Right lobe of liver (tissue), 6 donors: ENCODE data around the gene COX4I2. TPM values are rescaled to one million over a fixed set of nuclear protein-coding genes. Genes with fewer than 3 reads are reported as not detected.
"Not testable (repeated sequence)": the region's sequence is repeated elsewhere in the genome, so short reads cannot be mapped to it uniquely, and the experiment has no call there.

Experiments
- ATAC-seq, 4 donors: fragments of 200-7000 bp; cut with Tn5 transposase; one replicate each; pipeline ENCODE4 v1.9.1; 2020; ENCODE audit warnings: mild to moderate bottlenecking in 4 of 4, moderate library complexity in 4 of 4
- DNase-seq, 3 donors: peaks; one replicate each; pipeline ENCODE4 v3.0.0-alpha.2; 2020
- H3K27ac ChIP-seq, 3 donors: fragments of 200-600 bp; one replicate each; pipeline ENCODE4 v1.8.0; 2022
- H3K27me3 ChIP-seq, 2 donors: fragments of 200-600 bp; one replicate each; pipeline ENCODE4 v1.8.0; 2022
- H3K36me3 ChIP-seq, 4 donors: fragments of 200-600 bp; sonication (generic) in 1 of 4; one replicate each; pipeline versions ENCODE4 v1.5.1 to v1.8.0; 2017 to 2022; ENCODE audit warnings: control low read depth in 1 of 4
- H3K4me1 ChIP-seq, 4 donors: fragments of 200-600 bp; sonication (generic) in 1 of 4; one replicate each; pipeline versions ENCODE4 v1.5.1 to v1.8.0; 2017 to 2022; ENCODE audit warnings: control low read depth in 1 of 4
- H3K4me3 ChIP-seq, 3 donors: fragments of 200-600 bp; one replicate each; pipeline ENCODE4 v1.8.0; 2022
- H3K9me3 ChIP-seq, 4 donors: fragments of 200-600 bp; sonication (generic) in 1 of 4; one replicate each; pipeline versions ENCODE4 v1.5.1 to v1.8.0; 2017 to 2022; ENCODE audit warnings: control low read depth in 1 of 4
- POLR2A ChIP-seq: fragments of 450-650 bp; IDR thresholded peaks from one replicate; pipeline ENCODE4 v1.6.1; 2017; ENCODE audit warnings: antibody characterized with exemption, mild to moderate bottlenecking
- WGBS: methylation state at CpG from one replicate; pipeline ENCODE4 v1.1.6; 2018; ENCODE audit warnings: low coverage, low lambda C conversion rate; ENCODE audit not compliant: insufficient coverage; ENCODE audit errors: missing lambda C conversion rate; 5-methylcytosine and 5-hydroxymethylcytosine counted together
- intact Hi-C, 2 donors: fragments of 100-400 bp; cut with DNase I; formaldehyde crosslinking; loops; one replicate each; pipeline versions ENCODE4 v1.11.2 to v1.14.1; 2022
- total RNA-seq, 6 experiments: library from RNA; depleted of rRNA in 2 of 6; stranded (reverse); fragments of >200 nt in 2 of 6; fragmentation: NEBNext Ultra II Directional in 3 of 6; extraction: Animal tissue kit (Norgen Biotek cat#: 25700) in 3 of 6; gene quantifications; one replicate each; pipeline versions ENCODE4 v1.1.0 to v1.2.4, GENCODE V29; 2016 to 2023
- TF ChIP-seq, protein P1 (sequence below), 4 donors: fragments of 200-600 bp in 3 of 4; fragments of 450-650 bp in 1 of 4; IDR thresholded peaks; one replicate each; pipeline versions ENCODE4 v1.5.1 to v1.8.0; 2016 to 2022; ENCODE audit warnings: antibody characterized with exemption in 4 of 4, mild to moderate bottlenecking in 2 of 4
- donor health status: DM: no; HTN: yes; CAD: no.
- donor health status: DM: no; HTN: no; CAD: no.
- donor health status: DM: no; HTN: no; CAD: no.
- donor health status: DM: no; HTN: yes; CAD: no.
- donor health status: DM: no; HTN: yes; CAD: no.

COX4I2 gene
- total RNA-seq, 6 experiments from 2014 or later = not detected

DNA sequence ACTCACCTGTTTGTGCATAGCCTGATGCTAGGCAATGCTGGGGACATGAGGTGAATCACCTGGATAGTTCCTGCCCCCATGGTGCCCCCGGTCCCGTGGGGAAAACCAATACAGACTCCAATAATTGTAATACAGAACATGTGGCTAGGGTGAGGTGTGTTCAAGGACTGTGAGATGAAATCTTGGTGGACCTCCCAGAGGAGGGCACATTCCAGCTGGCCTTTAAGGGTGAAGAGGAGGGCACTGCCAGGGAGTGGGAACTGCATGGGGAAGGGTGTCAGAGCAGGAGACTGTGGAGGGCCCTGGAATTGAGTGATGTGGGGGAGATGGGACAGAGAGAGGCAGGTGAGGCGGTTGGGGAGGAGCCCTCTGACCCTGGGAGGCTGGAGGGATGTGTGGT, 2.5 kb downstream of the COX4I2 start:
- H3K4me1 ChIP-seq = no peaks in the 10 kb centered on the region
- DNase-seq (no peak), ATAC-seq (no peak)
- no peak for TF ChIP-seq POLR2A
- TF ChIP-seq, protein P1, sequence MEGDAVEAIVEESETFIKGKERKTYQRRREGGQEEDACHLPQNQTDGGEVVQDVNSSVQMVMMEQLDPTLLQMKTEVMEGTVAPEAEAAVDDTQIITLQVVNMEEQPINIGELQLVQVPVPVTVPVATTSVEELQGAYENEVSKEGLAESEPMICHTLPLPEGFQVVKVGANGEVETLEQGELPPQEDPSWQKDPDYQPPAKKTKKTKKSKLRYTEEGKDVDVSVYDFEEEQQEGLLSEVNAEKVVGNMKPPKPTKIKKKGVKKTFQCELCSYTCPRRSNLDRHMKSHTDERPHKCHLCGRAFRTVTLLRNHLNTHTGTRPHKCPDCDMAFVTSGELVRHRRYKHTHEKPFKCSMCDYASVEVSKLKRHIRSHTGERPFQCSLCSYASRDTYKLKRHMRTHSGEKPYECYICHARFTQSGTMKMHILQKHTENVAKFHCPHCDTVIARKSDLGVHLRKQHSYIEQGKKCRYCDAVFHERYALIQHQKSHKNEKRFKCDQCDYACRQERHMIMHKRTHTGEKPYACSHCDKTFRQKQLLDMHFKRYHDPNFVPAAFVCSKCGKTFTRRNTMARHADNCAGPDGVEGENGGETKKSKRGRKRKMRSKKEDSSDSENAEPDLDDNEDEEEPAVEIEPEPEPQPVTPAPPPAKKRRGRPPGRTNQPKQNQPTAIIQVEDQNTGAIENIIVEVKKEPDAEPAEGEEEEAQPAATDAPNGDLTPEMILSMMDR (IDR thresholded peaks at IDR 0.05) = no peak
- H3K4me3 ChIP-seq = no peak overlapping the region
- H3K27ac ChIP-seq = no peak overlapping the region
- H3K9me3 ChIP-seq = no peaks in the 10 kb centered on the region
- H3K27me3 ChIP-seq = no peaks in the 10 kb centered on the region
- no peaks in the 10 kb centered on the region for H3K36me3 ChIP-seq
- WGBS = 30% methylated on average over 2 of the region's 3 CpGs
- intact Hi-C loops = no loop called here

DNA sequence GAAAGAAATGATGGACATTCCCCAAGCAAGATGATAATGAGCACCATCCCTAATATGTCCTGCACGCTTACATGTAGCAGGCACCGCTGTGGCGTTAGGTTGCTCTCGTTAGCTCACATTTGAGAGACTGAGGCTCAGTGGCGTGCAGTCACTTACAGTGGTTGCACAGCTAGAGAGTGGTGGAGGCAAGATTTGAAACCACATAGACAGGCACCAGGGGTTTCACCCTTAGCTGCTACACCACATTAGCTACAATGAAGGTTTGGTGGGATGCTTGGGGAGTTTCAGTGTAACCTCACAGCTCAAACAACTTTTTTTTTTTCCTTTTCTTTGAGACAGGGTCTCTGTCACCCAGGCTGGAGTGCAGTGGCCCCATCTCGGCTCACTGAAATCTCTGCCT, 3.7 kb downstream of the COX4I2 start:
- H3K27ac ChIP-seq = no peak overlapping the region
- DNase-seq (no peak), ATAC-seq (no peak)
- intact Hi-C loops = no loop called here
- H3K36me3 ChIP-seq = no peaks in the 10 kb centered on the region
- TF ChIP-seq POLR2A = no peak
- TF ChIP-seq, protein P1 (IDR thresholded peaks at IDR 0.05) = no peak
- WGBS = 80% methylated on average over 2 of the region's 6 CpGs
- no peaks in the 10 kb centered on the region for H3K9me3 ChIP-seq
- no peaks in the 10 kb centered on the region for H3K4me1 ChIP-seq
- no peaks in the 10 kb centered on the region for H3K27me3 ChIP-seq
- H3K4me3 ChIP-seq = no peak overlapping the region

DNA sequence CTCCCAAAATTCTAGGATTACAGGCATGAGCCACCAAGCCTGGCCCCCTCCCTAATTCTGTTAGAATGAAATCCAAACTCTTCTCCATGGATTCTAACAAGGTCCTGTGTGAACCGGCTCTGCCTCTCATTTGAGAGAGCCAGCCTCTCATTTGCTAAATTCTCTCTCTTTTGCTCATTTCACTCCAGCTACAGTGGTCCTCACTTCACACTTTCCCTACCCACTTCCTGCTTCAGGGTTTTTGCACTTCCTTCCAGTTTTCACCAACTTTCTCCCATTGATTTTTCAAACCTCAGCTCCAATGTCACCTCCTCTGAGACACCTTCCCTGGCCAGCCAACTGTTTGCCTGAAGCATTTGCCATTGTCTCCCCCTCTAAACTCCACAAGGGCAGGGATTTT, 5.1 kb downstream of the COX4I2 start:
- Histone ChIP-seq H3K4me3 (no peak overlapping the region), H3K27me3 (no peaks in the 10 kb centered on the region), H3K4me1 (no peaks in the 10 kb centered on the region), H3K27ac (no peak overlapping the region), H3K36me3 (no peaks in the 10 kb centered on the region), H3K9me3 (no peaks in the 10 kb centered on the region)
- no peak for TF ChIP-seq POLR2A
- TF ChIP-seq, protein P1 (IDR thresholded peaks at IDR 0.05) = no peak
- 30% methylated on average over 1 of the region's 1 CpG for WGBS
- intact Hi-C loops = no loop called here
- ATAC-seq (no peak), DNase-seq (no peak)

GRCh38 chr20:31643522-31643921, 5.8 kb downstream of the COX4I2 start:
- no peak for TF ChIP-seq POLR2A
- TF ChIP-seq, protein P1 (IDR thresholded peaks at IDR 0.05) = no peak
- Histone ChIP-seq H3K27ac (no peak overlapping the region), H3K4me1 (no peaks in the 10 kb centered on the region), H3K9me3 (no peaks in the 10 kb centered on the region), H3K27me3 (no peaks in the 10 kb centered on the region), H3K36me3 (no peaks in the 10 kb centered on the region), H3K4me3 (no peak overlapping the region)
- WGBS = no CpG with 5 or more reads among the region's 4 CpGs
- ATAC-seq (no peak), DNase-seq (no peak)
- intact Hi-C loops = no loop called here

GRCh38 chr20:31644701-31645100, 7.0 kb downstream of the COX4I2 start:
- no peaks in the 10 kb centered on the region for H3K4me1 ChIP-seq
- no peaks in the 10 kb centered on the region for H3K27me3 ChIP-seq
- DNase-seq (no peak), ATAC-seq (no peak)
- WGBS = 34% methylated on average over 2 of the region's 8 CpGs
- H3K4me3 ChIP-seq = no peak overlapping the region
- H3K9me3 ChIP-seq = no peaks in the 10 kb centered on the region
- intact Hi-C loops = no loop called here
- no peak for TF ChIP-seq POLR2A
- TF ChIP-seq, protein P1 (IDR thresholded peaks at IDR 0.05) = no peak
- no peak overlapping the region for H3K27ac ChIP-seq
- no peaks in the 10 kb centered on the region for H3K36me3 ChIP-seq

GRCh38 chr20:31648104-31648503, 10.4 kb downstream of the COX4I2 start:
- ATAC-seq, H3K36me3 ChIP-seq, H3K27ac ChIP-seq, H3K27me3 ChIP-seq, intact Hi-C loops, DNase-seq, H3K4me3 ChIP-seq, H3K9me3 ChIP-seq, H3K4me1 ChIP-seq: not testable (repeated sequence)
- no CpG with 5 or more reads among the region's 3 CpGs for WGBS
